Activated CD8-positive, alpha-beta T cell treated with anti-CD3 and anti-CD28 coated beads for 36 hours (primary cell): ENCODE measurements around the gene SETD3. TPM values are rescaled to one million over a fixed set of nuclear protein-coding genes. Genes with fewer than 3 reads are reported as not detected.

Experiments
- ATAC-seq: fragments of 200-7000 bp; cut with Tn5 transposase; one replicate; pipeline ENCODE4 v1.10.0; 2021; ENCODE audit warnings: mild to moderate bottlenecking, moderate library complexity
- CTCF ChIA-PET: fragments of 350-600 bp; sonication (Branson Sonifier 250); formaldehyde crosslinking; loops from one replicate; lab custom pipeline; 2021; ENCODE audit warnings: antibody characterized with exemption; lab: Charles Lee
- POLR2A ChIA-PET: fragments of 350-600 bp; sonication (Branson Sonifier 250); formaldehyde crosslinking; loops from one replicate; lab custom pipeline; 2021; ENCODE audit warnings: antibody characterized with exemption; lab: Charles Lee
- DNase-seq: peaks from one replicate; pipeline ENCODE4 v3.0.0-alpha.2; 2020
- H3K27ac Mint-ChIP-seq: one replicate; pipeline ENCODE4 v1.8.0; 2021; ENCODE audit warnings: mild to moderate bottlenecking, mixed read lengths
- H3K27me3 Mint-ChIP-seq: one replicate; pipeline ENCODE4 v1.8.0; 2021; ENCODE audit warnings: mixed read lengths
- H3K36me3 Mint-ChIP-seq: one replicate; pipeline ENCODE4 v1.8.0; 2021; ENCODE audit warnings: low read depth, mixed read lengths
- H3K4me1 Mint-ChIP-seq: one replicate; pipeline ENCODE4 v1.8.0; 2021; ENCODE audit warnings: low read depth, mixed read lengths
- H3K4me3 Mint-ChIP-seq: one replicate; pipeline ENCODE4 v1.8.0; 2021; ENCODE audit warnings: mild to moderate bottlenecking, moderate library complexity, mixed read lengths
- H3K9me3 Mint-ChIP-seq: one replicate; pipeline ENCODE4 v1.8.0; 2021; ENCODE audit warnings: mixed read lengths
- CTCF ChIP-seq: fragments of 200-600 bp; IDR thresholded peaks from one replicate; pipeline ENCODE4 v1.8.0; 2022; ENCODE audit warnings: antibody characterized with exemption, mild to moderate bottlenecking
- intact Hi-C: fragments of 100-400 bp; cut with micrococcal nuclease; formaldehyde crosslinking; loops from one replicate; pipeline ENCODE4 v1.10.0; 2022
- total RNA-seq, 2 experiments: library from RNA; stranded (reverse); gene quantifications; one replicate each; pipeline ENCODE4 v1.2.3, GENCODE V29; 2021

Gene SETD3
- total RNA-seq, 2 experiments from 2014 or later: 49.9 to 50.7 TPM

GRCh38 chr14:99432485-99432884, 48.2 kb downstream of the SETD3 start:
- CTCF ChIA-PET: interaction anchor here (1.5 kb wide), 1 partner anchor 11 kb away, joined by 4 read pairs; no protein-coding TSS in a partner anchor
- Mint-ChIP-seq H3K4me3 (no peak overlapping the region), H3K27me3 (no peaks in the 10 kb centered on the region), H3K9me3 (peaks cover 4% of the 10 kb centered on the region), H3K36me3 (peaks cover 70% of the 10 kb centered on the region), H3K4me1 (peaks cover 24% of the 10 kb centered on the region), H3K27ac (no peak overlapping the region)
- POLR2A ChIA-PET: no interaction called here
- TF ChIP-seq CTCF: no peak
- ATAC-seq (no peak), DNase-seq (no peak)
- intact Hi-C loops: no loop called here

DNA sequence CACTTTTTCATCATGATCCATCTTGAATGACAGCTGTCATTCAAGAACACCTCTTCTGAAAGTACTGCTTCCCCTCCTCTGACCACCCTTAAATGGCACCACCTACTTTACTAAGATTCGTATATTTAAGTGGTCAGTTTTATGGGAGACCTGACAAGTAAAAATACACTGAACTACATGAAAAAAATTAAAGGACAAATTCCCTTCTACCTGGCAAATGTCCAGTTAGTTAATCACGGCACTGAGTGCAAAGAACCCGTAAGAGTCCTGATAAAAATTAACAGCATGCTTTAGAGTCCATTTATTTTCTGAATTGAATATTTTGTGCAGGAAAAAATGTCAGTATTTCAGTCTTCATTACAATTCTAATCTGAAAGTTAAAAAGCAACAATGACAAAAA, 48.7 kb downstream of the SETD3 start:
- DNase-seq: no peak
- no peak for TF ChIP-seq CTCF
- Mint-ChIP-seq H3K9me3 (peaks cover 4% of the 10 kb centered on the region), H3K36me3 (peaks cover 66% of the 10 kb centered on the region), H3K27ac (no peak overlapping the region), H3K4me1 (peaks cover 19% of the 10 kb centered on the region), H3K27me3 (no peaks in the 10 kb centered on the region), H3K4me3 (no peak overlapping the region)
- ChIA-PET POLR2A (no interaction called here), CTCF (interaction anchor here (1.5 kb wide), 1 partner anchor 12 kb away, joined by 4 read pairs; no protein-coding TSS in a partner anchor)
- intact Hi-C loops: no loop called here
- ATAC-seq: no peak

DNA sequence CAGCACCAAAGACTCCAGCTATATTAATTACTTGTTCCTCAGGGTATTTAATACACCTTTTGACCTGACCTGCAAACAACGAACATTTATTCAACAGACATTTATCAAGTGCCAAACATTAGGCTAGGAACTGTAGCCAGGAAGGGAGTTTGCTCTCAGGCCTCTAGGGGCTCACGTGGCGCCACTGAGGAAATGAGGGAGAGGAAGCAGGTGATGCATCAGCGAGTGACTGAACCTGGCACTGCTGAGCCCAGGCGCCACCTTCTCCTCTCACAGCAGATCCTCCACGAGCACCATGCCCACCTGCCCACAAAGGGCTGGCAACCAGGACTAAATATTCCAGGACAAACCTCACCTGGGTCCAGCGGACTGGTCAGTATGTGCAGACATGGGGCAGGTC, 50.2 kb downstream of the SETD3 start:
- POLR2A ChIA-PET: interaction anchor here (0.9 kb wide), 1 partner anchor 159 kb away, joined by 3 read pairs; the partner anchor contains the start of gene BCL11B
- peak; percentile 49 for DNase-seq
- H3K4me3 Mint-ChIP-seq: no peak overlapping the region

GRCh38 chr14:99427632-99428300, 52.9 kb downstream of the SETD3 start:
- H3K9me3 Mint-ChIP-seq: peaks cover 4% of the 10 kb centered on the region
- no peak overlapping the region for H3K27ac Mint-ChIP-seq
- DNase-seq (no peak), ATAC-seq (no peak)
- TF ChIP-seq CTCF: no peak
- POLR2A ChIA-PET: no interaction called here
- intact Hi-C loops: no loop called here
- H3K4me3 Mint-ChIP-seq: no peak overlapping the region
- H3K4me1 Mint-ChIP-seq: peaks cover 10% of the 10 kb centered on the region
- CTCF ChIA-PET: interaction anchor here (0.8 to 5.1 kb wide), 3 partner anchors 11 to 108 kb away, joined by 4 to 41 read pairs (median 4); no protein-coding TSS in a partner anchor
- H3K36me3 Mint-ChIP-seq: peaks cover 44% of the 10 kb centered on the region
- H3K27me3 Mint-ChIP-seq: no peaks in the 10 kb centered on the region

More for the DNA sequence above, 50.2 kb downstream of the SETD3 start:
- CTCF ChIA-PET: no interaction called here
- Mint-ChIP-seq H3K27me3 (no peaks in the 10 kb centered on the region), H3K27ac (no peak overlapping the region), H3K9me3 (peaks cover 4% of the 10 kb centered on the region), H3K4me1 (peaks cover 7% of the 10 kb centered on the region), H3K36me3 (peaks cover 57% of the 10 kb centered on the region)
- intact Hi-C loops: no loop called here
- no peak for TF ChIP-seq CTCF
- ATAC-seq: peak; percentile 75

- no peak overlapping the region for H3K27ac Mint-ChIP-seq
- intact Hi-C loops: no loop called here
- peaks cover 4% of the 10 kb centered on the region for H3K9me3 Mint-ChIP-seq
- no peak overlapping the region for H3K4me3 Mint-ChIP-seq
- no peak for ATAC-seq
- TF ChIP-seq CTCF: no peak
- peaks cover 10% of the 10 kb centered on the region for H3K4me1 Mint-ChIP-seq
- no peak for DNase-seq
- peaks cover 40% of the 10 kb centered on the region for H3K36me3 Mint-ChIP-seq
- ChIA-PET POLR2A (no interaction called here), CTCF (interaction anchor here (1.0 to 5.1 kb wide), 2 partner anchors 12 to 107 kb away, joined by 4 to 41 read pairs; no protein-coding TSS in a partner anchor)
- H3K27me3 Mint-ChIP-seq: no peaks in the 10 kb centered on the region
These were observed 53.8 kb downstream of the SETD3 start for GRCh38 chr14:99426813-99427346.
